Ishikawa (cell line): ENCODE results near the gene OXER1.

Source experiments
- CEBPB ChIP-seq: IDR thresholded peaks from 2 replicates; pipeline ENCODE4 v1.6.1; 2012
- CREB1 ChIP-seq: IDR thresholded peaks from 2 replicates; pipeline ENCODE4 v1.6.1; 2012; ENCODE audit warnings: low read depth
- EGR1 ChIP-seq: IDR thresholded peaks from 2 replicates; pipeline ENCODE4 v1.6.1; 2012
- EP300 ChIP-seq: IDR thresholded peaks from 2 replicates; pipeline ENCODE4 v1.6.1; 2012; ENCODE audit warnings: borderline replicate concordance
- FOXM1 ChIP-seq: IDR thresholded peaks from 2 replicates; pipeline ENCODE4 v1.6.1; 2012; ENCODE audit warnings: low read depth, borderline replicate concordance
- NFIC ChIP-seq: IDR thresholded peaks from 2 replicates; pipeline ENCODE4 v1.6.1; 2012
- RAD21 ChIP-seq: IDR thresholded peaks from 2 replicates; pipeline ENCODE4 v1.6.1; 2012; ENCODE audit warnings: low read depth
- TAF1 ChIP-seq: IDR thresholded peaks from 2 replicates; pipeline ENCODE4 v1.6.1; 2012; ENCODE audit warnings: low read depth, mild to moderate bottlenecking
- TCF12 ChIP-seq: IDR thresholded peaks from 2 replicates; pipeline ENCODE4 v1.6.1; 2012; ENCODE audit warnings: low read depth
- YY1 ChIP-seq: IDR thresholded peaks from 2 replicates; pipeline ENCODE4 v1.6.1; 2012; ENCODE audit warnings: low read depth
- ZBTB7A ChIP-seq: IDR thresholded peaks from 2 replicates; pipeline ENCODE4 v1.6.1; 2012; ENCODE audit warnings: low read depth
- TF ChIP-seq, protein P1 (sequence below): IDR thresholded peaks from 2 replicates; pipeline ENCODE4 v1.6.1; 2012
- TF ChIP-seq, protein P2 (sequence below): IDR thresholded peaks from 2 replicates; pipeline ENCODE4 v1.6.1; 2012; ENCODE audit warnings: low read depth, mild to moderate bottlenecking
- TF ChIP-seq, protein P3 (sequence below): IDR thresholded peaks from 2 replicates; pipeline ENCODE4 v1.6.1; 2012

DNA sequence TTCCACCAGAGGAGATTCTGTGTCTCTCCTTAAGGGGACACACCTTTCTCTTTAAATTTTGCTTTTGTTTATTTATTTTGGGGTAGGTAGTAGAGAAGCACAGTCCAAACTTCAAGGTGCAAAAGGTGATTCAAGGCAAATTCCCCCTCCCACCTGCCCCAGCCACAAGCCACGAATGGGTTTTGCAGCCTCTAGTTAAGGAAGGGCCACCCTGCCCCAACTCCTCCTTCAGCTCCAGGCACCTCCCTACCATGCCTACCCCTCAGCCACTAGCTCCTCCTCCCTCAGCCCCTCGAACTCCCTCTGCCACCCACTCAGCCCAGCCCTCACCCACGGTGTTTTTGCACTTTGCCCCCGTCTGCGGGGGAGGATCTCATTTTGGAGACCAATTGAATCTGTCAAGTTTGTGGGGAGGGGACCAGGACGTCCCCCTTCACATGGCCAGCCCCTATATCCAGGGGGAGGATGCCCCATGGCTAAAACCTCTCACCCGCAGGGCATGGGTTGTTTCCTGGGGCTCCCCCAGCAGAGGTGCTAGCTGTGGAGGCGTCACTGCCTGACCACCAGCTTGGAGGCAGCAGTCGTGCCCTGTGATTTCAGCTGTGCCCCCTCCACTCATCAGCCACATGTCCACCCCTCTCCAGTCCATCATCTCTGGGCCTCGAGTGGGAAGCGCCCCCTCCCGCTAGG, 24.0 kb upstream of the OXER1 start:
- TF ChIP-seq CREB1 (no peak), YY1 (no peak), EGR1 (no peak), FOXM1 (no peak), EP300 (no peak), NFIC (no peak), CEBPB (no peak), TAF1 (no peak), RAD21 (no peak), TCF12 (no peak), ZBTB7A (no peak)
- TF ChIP-seq, protein P1, sequence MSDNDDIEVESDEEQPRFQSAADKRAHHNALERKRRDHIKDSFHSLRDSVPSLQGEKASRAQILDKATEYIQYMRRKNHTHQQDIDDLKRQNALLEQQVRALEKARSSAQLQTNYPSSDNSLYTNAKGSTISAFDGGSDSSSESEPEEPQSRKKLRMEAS, result no peak
- TF ChIP-seq, protein P2, sequence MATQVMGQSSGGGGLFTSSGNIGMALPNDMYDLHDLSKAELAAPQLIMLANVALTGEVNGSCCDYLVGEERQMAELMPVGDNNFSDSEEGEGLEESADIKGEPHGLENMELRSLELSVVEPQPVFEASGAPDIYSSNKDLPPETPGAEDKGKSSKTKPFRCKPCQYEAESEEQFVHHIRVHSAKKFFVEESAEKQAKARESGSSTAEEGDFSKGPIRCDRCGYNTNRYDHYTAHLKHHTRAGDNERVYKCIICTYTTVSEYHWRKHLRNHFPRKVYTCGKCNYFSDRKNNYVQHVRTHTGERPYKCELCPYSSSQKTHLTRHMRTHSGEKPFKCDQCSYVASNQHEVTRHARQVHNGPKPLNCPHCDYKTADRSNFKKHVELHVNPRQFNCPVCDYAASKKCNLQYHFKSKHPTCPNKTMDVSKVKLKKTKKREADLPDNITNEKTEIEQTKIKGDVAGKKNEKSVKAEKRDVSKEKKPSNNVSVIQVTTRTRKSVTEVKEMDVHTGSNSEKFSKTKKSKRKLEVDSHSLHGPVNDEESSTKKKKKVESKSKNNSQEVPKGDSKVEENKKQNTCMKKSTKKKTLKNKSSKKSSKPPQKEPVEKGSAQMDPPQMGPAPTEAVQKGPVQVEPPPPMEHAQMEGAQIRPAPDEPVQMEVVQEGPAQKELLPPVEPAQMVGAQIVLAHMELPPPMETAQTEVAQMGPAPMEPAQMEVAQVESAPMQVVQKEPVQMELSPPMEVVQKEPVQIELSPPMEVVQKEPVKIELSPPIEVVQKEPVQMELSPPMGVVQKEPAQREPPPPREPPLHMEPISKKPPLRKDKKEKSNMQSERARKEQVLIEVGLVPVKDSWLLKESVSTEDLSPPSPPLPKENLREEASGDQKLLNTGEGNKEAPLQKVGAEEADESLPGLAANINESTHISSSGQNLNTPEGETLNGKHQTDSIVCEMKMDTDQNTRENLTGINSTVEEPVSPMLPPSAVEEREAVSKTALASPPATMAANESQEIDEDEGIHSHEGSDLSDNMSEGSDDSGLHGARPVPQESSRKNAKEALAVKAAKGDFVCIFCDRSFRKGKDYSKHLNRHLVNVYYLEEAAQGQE, result no peak
- TF ChIP-seq, protein P3, sequence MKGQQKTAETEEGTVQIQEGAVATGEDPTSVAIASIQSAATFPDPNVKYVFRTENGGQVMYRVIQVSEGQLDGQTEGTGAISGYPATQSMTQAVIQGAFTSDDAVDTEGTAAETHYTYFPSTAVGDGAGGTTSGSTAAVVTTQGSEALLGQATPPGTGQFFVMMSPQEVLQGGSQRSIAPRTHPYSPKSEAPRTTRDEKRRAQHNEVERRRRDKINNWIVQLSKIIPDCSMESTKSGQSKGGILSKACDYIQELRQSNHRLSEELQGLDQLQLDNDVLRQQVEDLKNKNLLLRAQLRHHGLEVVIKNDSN, result no peak
